ENCODE results near the gene ACAP2. TPM values are rescaled to one million over a fixed set of nuclear protein-coding genes. Genes with fewer than 3 reads are reported as not detected.

Gene ACAP2
- total and polyA plus RNA-seq, 2 donors = 18.9 to 40.4 TPM

DNA sequence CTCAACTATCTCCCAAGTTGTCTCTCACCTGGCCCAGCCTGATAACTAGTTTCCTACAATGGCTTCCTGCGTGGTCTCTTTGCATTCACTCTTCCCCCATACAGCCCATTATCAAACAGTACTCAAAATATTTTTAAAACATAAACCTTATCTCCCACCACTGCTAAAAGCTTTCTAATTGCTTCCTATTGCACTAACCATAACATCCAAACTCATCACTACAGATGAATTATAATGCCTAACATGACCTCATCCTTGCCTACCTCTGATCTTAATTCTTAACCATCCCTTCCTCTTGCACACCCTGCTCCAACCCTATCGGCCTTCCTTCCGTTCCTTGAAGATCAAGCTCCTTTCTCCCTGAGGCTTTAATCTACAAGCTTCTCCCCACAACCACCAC lies 17.0 kb downstream of the ACAP2 start:
- no peak overlapping the region for H3K27ac ChIP-seq (ENCODE audit: low read depth in 1 of 2, low read length in 1 of 2)
- no peaks in the 10 kb centered on the region for H3K27me3 ChIP-seq (ENCODE audit: control insufficient read depth in 2 of 2, insufficient read depth in 1 of 2, low read length in 1 of 2)
- no peaks in the 10 kb centered on the region for H3K9me3 ChIP-seq (ENCODE audit: control insufficient read depth in 2 of 2, insufficient read depth in 1 of 2, low read length in 1 of 2)
- H3K4me3 ChIP-seq (ENCODE audit: low read length in 2 of 2) = no peak overlapping the region
- WGBS = 39% methylated on average over 3 of the region's 3 CpGs
- H3K4me1 ChIP-seq (ENCODE audit: control insufficient read depth in 2 of 2, insufficient read depth in 2 of 2, low read length in 2 of 2) = peaks cover 3 to 8% of the 10 kb centered on the region in 2 donors
- no peaks in the 10 kb centered on the region for H3K36me3 ChIP-seq (ENCODE audit: control insufficient read depth in 2 of 2, insufficient read depth in 2 of 2, low read length in 1 of 2)
- DNase-seq (ENCODE audit: low read depth in 6 of 9, low spot score in 9 of 9) = no peak

DNA sequence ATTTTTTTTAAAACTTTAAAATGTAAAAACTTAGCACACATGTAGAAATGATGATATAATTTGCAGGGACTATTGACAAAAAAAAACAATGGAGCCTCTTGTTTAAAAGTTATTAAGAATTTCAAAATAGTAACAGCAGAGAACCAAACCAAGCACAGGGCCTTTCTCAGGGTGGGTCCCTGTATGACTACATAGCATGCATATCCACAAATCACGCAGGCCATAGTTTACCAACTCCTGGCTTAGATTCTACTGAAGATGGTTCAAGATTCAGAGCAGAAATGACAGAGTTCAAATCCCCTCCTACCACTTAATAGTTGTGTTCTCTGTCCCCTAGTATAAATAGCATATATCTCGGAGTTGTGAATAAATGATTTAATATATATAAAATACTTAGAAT lies 19.0 kb downstream of the ACAP2 start:
- Histone ChIP-seq H3K9me3 (ENCODE audit: control insufficient read depth in 2 of 2, insufficient read depth in 1 of 2, low read length in 1 of 2) (no peaks in the 10 kb centered on the region), H3K4me1 (ENCODE audit: control insufficient read depth in 2 of 2, insufficient read depth in 2 of 2, low read length in 2 of 2) (peaks cover 3 to 8% of the 10 kb centered on the region in 2 donors), H3K4me3 (ENCODE audit: low read length in 2 of 2) (no peak overlapping the region), H3K36me3 (ENCODE audit: control insufficient read depth in 2 of 2, insufficient read depth in 2 of 2, low read length in 1 of 2) (no peaks in the 10 kb centered on the region), H3K27me3 (ENCODE audit: control insufficient read depth in 2 of 2, insufficient read depth in 1 of 2, low read length in 1 of 2) (no peaks in the 10 kb centered on the region), H3K27ac (ENCODE audit: low read depth in 1 of 2, low read length in 1 of 2) (no peak overlapping the region)
- DNase-seq (ENCODE audit: low read depth in 6 of 9, low spot score in 9 of 9) = no peak
- WGBS = 98% methylated on average over 2 of the region's 2 CpGs

DNA sequence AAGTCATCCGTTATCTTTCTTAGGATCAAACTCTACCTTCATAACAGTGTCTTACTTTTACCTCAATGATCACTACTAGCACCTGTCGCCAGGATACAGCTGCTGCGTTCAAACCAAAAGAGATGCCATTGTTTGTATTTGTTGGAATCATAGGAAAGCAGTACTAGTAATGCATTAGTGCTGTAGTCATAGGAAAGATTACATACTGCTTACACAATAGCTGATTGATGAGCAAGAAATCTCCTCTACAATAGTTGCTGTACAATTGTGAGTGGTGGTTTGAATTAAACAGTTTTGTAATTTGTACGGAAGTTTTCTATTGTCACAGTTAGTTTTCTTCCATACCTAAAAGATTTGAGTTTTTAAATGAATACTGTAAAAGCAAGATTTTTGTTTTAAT lies 21.4 kb downstream of the ACAP2 start:
- Histone ChIP-seq H3K4me3 (ENCODE audit: low read length in 2 of 2) (no peak overlapping the region), H3K36me3 (ENCODE audit: control insufficient read depth in 2 of 2, insufficient read depth in 2 of 2, low read length in 1 of 2) (no peaks in the 10 kb centered on the region), H3K27me3 (ENCODE audit: control insufficient read depth in 2 of 2, insufficient read depth in 1 of 2, low read length in 1 of 2) (no peaks in the 10 kb centered on the region), H3K27ac (ENCODE audit: low read depth in 1 of 2, low read length in 1 of 2) (no peak overlapping the region), H3K9me3 (ENCODE audit: control insufficient read depth in 2 of 2, insufficient read depth in 1 of 2, low read length in 1 of 2) (no peaks in the 10 kb centered on the region), H3K4me1 (ENCODE audit: control insufficient read depth in 2 of 2, insufficient read depth in 2 of 2, low read length in 2 of 2) (peaks cover 3 to 8% of the 10 kb centered on the region in 2 donors)
- no peak for DNase-seq (ENCODE audit: low read depth in 6 of 9, low spot score in 9 of 9)
- 99% methylated on average over 4 of the region's 4 CpGs for WGBS

DNA sequence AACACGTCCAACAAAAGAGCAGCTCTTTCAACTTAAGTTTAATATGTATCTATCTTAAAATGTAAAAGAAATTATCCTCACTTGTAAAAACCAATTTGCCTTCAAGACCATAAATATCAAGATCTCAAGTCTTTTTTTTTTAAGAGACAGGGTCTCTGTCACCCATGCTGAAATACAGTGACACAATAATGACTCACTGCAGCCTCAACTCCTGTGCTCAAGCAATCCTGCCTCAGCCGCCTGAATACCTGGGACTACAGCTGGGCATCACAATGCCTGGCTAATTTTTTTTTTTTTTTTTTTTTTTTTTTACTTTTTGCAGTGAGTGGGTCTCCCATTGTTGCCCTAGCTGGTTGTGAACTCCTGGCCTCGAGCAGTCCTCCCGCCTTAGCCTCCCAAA lies 26.0 kb downstream of the ACAP2 start:
- Histone ChIP-seq H3K9me3 (ENCODE audit: control insufficient read depth in 2 of 2, insufficient read depth in 1 of 2, low read length in 1 of 2) (no peaks in the 10 kb centered on the region), H3K36me3 (ENCODE audit: control insufficient read depth in 2 of 2, insufficient read depth in 2 of 2, low read length in 1 of 2) (no peaks in the 10 kb centered on the region), H3K27ac (ENCODE audit: low read depth in 1 of 2, low read length in 1 of 2) (no peak overlapping the region), H3K27me3 (ENCODE audit: control insufficient read depth in 2 of 2, insufficient read depth in 1 of 2, low read length in 1 of 2) (no peaks in the 10 kb centered on the region), H3K4me1 (ENCODE audit: control insufficient read depth in 2 of 2, insufficient read depth in 2 of 2, low read length in 2 of 2) (peaks cover 0 to 2% of the 10 kb centered on the region in 2 donors), H3K4me3 (ENCODE audit: low read length in 2 of 2) (no peak overlapping the region)
- WGBS = 95% methylated on average over 4 of the region's 4 CpGs
- DNase-seq (ENCODE audit: low read depth in 6 of 9, low spot score in 9 of 9) = no peak

DNA sequence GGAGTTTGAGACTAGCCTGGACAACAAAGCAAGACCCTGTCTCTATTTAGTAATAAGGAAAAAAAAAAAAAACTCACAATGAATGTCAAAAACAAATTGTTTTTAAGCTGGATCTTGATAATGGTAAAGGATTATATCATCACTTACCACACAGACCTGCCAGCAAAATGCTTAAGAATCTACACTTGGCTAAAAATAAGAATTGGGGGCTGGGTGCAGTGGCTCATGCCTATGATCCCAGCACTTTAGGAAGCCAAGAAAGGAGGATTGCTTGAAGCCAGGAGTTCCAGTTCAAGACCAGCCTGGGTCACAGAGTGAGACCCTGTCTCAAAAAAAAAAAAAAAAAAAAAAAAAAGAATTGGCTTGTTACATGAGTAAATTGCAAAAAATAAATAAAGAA lies 31.0 kb downstream of the ACAP2 start:
- no peaks in the 10 kb centered on the region for H3K27me3 ChIP-seq (ENCODE audit: control insufficient read depth in 2 of 2, insufficient read depth in 1 of 2, low read length in 1 of 2)
- no peak overlapping the region for H3K27ac ChIP-seq (ENCODE audit: low read depth in 1 of 2, low read length in 1 of 2)
- DNase-seq (ENCODE audit: low read depth in 6 of 9, low spot score in 9 of 9) = no peak
- no peak overlapping the region for H3K4me3 ChIP-seq (ENCODE audit: low read length in 2 of 2)
- peaks cover 0 to 8% of the 10 kb centered on the region in 2 donors for H3K9me3 ChIP-seq (ENCODE audit: control insufficient read depth in 2 of 2, insufficient read depth in 1 of 2, low read length in 1 of 2)
- peaks cover 3% of the 10 kb centered on the region in 2 donors for H3K36me3 ChIP-seq (ENCODE audit: control insufficient read depth in 2 of 2, insufficient read depth in 2 of 2, low read length in 1 of 2)
- H3K4me1 ChIP-seq (ENCODE audit: control insufficient read depth in 2 of 2, insufficient read depth in 2 of 2, low read length in 2 of 2) = no peaks in the 10 kb centered on the region

DNA sequence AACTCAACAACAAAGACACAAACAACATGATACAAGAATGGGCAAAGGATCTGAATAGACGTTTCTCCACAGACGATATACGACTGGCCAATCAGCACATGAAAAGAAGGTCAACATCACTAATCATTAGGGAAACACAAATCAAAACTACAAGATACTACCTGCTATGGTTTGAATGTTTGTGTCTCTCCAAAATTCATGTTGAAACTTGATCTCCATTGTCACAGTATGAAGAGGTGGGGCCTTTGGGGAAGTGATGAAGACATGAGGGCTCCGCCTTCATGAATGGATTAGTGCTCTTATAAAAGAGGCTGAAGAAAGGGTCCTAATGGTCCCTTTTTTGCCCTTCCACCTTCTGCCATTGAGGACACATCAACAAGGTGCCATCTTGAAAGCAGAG lies 32.3 kb downstream of the ACAP2 start:
- Histone ChIP-seq H3K4me3 (ENCODE audit: low read length in 2 of 2) (no peak overlapping the region), H3K27me3 (ENCODE audit: control insufficient read depth in 2 of 2, insufficient read depth in 1 of 2, low read length in 1 of 2) (no peaks in the 10 kb centered on the region)

DNA sequence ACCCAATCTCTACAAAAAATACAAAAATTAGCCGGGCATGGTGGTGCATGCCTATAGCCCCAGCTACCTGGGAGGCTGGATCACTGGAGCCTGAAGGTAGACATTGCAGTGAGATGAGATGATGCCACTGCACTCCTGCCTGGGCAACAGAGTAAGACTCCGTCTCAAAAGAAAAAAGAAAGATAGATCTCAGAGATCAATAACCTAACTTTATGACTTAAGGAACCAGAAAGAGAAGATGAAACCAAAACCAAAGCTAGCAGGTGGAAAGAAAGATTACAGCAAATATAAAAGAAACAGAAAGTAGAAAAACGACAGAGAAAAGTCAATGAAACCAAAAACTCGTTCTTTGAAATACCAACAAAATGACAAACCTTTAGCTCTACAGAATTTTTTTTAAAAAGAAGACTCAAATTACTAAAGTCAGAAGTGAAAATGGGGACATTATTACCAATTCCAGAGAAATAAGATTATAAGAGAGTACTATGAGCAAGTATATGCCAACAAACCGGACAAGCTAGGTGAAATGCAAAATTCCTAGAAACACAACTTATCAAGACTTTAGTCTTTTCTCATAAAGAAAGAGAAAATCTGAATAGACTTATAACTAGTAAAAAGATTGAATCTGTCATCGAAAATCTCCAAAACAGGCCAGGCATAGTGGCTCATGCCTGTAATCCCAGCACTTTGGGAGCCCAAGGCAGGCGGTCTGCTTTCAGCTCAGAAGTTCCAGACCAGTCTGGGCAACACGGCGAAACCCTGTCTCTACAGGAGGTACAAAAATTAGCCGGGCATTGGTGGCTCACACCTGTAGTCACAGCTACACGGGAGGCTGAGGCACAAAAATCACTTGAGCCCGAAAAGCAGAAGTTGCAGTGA lies 35.0 kb downstream of the ACAP2 start:
- H3K27me3 ChIP-seq (ENCODE audit: control insufficient read depth in 2 of 2, insufficient read depth in 1 of 2, low read length in 1 of 2) = no peaks in the 10 kb centered on the region
- peaks cover 0 to 8% of the 10 kb centered on the region in 2 donors for H3K9me3 ChIP-seq (ENCODE audit: control insufficient read depth in 2 of 2, insufficient read depth in 1 of 2, low read length in 1 of 2)
- 93% methylated on average over 12 of the region's 12 CpGs for WGBS
- H3K4me3 ChIP-seq (ENCODE audit: low read length in 2 of 2) = no peak overlapping the region
- H3K27ac ChIP-seq (ENCODE audit: low read depth in 1 of 2, low read length in 1 of 2) = no peak overlapping the region
- no peak for DNase-seq (ENCODE audit: low read depth in 6 of 9, low spot score in 9 of 9)
- peaks cover 3% of the 10 kb centered on the region in 2 donors for H3K36me3 ChIP-seq (ENCODE audit: control insufficient read depth in 2 of 2, insufficient read depth in 2 of 2, low read length in 1 of 2)
- H3K4me1 ChIP-seq (ENCODE audit: control insufficient read depth in 2 of 2, insufficient read depth in 2 of 2, low read length in 2 of 2) = no peaks in the 10 kb centered on the region

More for the DNA sequence above, 32.3 kb downstream of the ACAP2 start:
- no peak overlapping the region for H3K27ac ChIP-seq (ENCODE audit: low read depth in 1 of 2, low read length in 1 of 2)
- peaks cover 3% of the 10 kb centered on the region in 2 donors for H3K36me3 ChIP-seq (ENCODE audit: control insufficient read depth in 2 of 2, insufficient read depth in 2 of 2, low read length in 1 of 2)
- DNase-seq (ENCODE audit: low read depth in 6 of 9, low spot score in 9 of 9) = no peak
- peaks cover 0 to 8% of the 10 kb centered on the region in 2 donors for H3K9me3 ChIP-seq (ENCODE audit: control insufficient read depth in 2 of 2, insufficient read depth in 1 of 2, low read length in 1 of 2)
- 99% methylated on average over 4 of the region's 4 CpGs for WGBS
- H3K4me1 ChIP-seq (ENCODE audit: control insufficient read depth in 2 of 2, insufficient read depth in 2 of 2, low read length in 2 of 2) = no peaks in the 10 kb centered on the region

DNA sequence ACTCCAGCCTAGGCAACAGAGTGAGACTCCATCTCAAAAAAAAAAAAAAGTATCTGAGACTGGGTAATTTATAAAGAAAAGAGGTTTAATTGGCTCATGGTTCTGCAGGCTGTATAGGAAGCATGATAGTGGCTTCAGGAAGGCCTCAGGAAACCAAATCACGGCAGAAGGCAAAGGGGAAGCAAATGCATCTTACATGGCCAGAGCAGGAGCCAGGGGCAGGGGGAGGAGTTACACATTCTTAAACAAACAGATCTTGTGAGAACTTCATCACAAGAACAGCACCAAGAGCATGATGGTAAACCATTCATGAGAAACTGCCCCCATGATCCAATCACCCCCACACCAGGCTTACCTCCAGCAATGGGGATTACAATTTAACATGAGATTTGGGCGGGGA lies 37.2 kb downstream of the ACAP2 start:
- no peaks in the 10 kb centered on the region for H3K4me1 ChIP-seq (ENCODE audit: control insufficient read depth in 2 of 2, insufficient read depth in 2 of 2, low read length in 2 of 2)
- H3K9me3 ChIP-seq (ENCODE audit: control insufficient read depth in 2 of 2, insufficient read depth in 1 of 2, low read length in 1 of 2) = peaks cover 0 to 8% of the 10 kb centered on the region in 2 donors
- WGBS = 85% methylated on average over 2 of the region's 2 CpGs
- no peak overlapping the region for H3K27ac ChIP-seq (ENCODE audit: low read depth in 1 of 2, low read length in 1 of 2)
- peaks cover 2 to 3% of the 10 kb centered on the region in 2 donors for H3K36me3 ChIP-seq (ENCODE audit: control insufficient read depth in 2 of 2, insufficient read depth in 2 of 2, low read length in 1 of 2)
- DNase-seq (ENCODE audit: low read depth in 6 of 9, low spot score in 9 of 9) = no peak
- H3K4me3 ChIP-seq (ENCODE audit: low read length in 2 of 2) = no peak overlapping the region
- H3K27me3 ChIP-seq (ENCODE audit: control insufficient read depth in 2 of 2, insufficient read depth in 1 of 2, low read length in 1 of 2) = no peaks in the 10 kb centered on the region

DNA sequence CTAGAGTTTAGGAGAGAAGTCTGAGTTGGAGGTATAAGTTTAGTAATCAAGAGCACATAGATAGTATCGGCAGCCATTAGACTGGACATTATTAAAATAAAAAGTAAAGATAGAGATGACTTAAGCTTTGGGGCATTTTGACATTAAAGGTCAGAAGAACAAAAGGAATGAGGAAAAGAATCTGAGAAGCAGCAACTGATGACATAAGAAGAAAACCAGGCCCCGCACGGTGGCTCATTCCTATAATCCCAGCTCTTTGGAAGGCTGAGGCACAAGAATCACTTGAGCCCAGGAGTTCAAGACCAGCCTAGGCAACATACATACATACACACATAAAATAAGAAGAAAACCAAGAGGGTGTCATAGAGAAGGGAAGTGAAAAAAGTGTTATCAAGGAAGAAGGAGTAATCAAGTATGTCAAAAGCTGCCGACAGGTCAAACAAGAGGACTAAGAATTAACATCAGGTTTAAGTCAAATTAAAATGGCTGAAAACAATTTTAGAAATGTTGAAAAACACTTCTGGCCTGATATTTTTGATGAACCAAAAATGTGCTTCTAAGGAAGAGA lies 38.9 kb downstream of the ACAP2 start:
- WGBS = 96% methylated on average over 4 of the region's 4 CpGs
- Histone ChIP-seq H3K9me3 (ENCODE audit: control insufficient read depth in 2 of 2, insufficient read depth in 1 of 2, low read length in 1 of 2) (peaks cover 0 to 8% of the 10 kb centered on the region in 2 donors), H3K27me3 (ENCODE audit: control insufficient read depth in 2 of 2, insufficient read depth in 1 of 2, low read length in 1 of 2) (no peaks in the 10 kb centered on the region), H3K4me3 (ENCODE audit: low read length in 2 of 2) (no peak overlapping the region), H3K36me3 (ENCODE audit: control insufficient read depth in 2 of 2, insufficient read depth in 2 of 2, low read length in 1 of 2) (peaks cover 0 to 3% of the 10 kb centered on the region in 2 donors), H3K4me1 (ENCODE audit: control insufficient read depth in 2 of 2, insufficient read depth in 2 of 2, low read length in 2 of 2) (no peaks in the 10 kb centered on the region), H3K27ac (ENCODE audit: low read depth in 1 of 2, low read length in 1 of 2) (no peak overlapping the region)
- DNase-seq (ENCODE audit: low read depth in 6 of 9, low spot score in 9 of 9) = no peak
